HG02970 (cell line): Measurements from ENCODE around the gene RFT1.

Experiments used
- ATAC-seq: cut with Tn5 transposase; IDR thresholded peaks from one replicate; pipeline ENCODE4 v1.9.1; 2021; ENCODE audit warnings: mild to moderate bottlenecking, moderate library complexity, moderate number of reproducible peaks; ENCODE audit not compliant: unreplicated experiment, low FRiP score

RFT1 gene

DNA sequence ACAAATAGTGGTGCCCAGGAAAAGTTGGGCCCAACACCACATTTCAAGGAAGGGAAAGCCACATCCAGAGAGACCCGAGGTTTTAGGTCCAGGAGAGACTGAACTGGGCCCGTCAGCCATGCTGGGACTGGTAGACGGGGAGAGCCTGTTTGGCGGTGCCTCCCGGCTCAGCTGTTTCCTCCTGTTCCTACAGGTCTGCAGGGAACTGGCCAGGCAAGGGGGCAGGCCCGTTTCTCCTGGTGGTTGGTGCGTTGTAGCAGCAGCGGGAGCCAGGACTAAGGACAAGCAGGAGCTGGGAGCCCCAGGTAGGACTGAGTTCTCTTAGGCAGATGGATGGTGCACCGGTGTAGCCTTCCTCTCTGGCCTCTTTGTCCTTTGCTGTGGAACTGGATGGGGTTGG lies 34.7 kb upstream of the RFT1 start:
- ATAC-seq: no peak

DNA sequence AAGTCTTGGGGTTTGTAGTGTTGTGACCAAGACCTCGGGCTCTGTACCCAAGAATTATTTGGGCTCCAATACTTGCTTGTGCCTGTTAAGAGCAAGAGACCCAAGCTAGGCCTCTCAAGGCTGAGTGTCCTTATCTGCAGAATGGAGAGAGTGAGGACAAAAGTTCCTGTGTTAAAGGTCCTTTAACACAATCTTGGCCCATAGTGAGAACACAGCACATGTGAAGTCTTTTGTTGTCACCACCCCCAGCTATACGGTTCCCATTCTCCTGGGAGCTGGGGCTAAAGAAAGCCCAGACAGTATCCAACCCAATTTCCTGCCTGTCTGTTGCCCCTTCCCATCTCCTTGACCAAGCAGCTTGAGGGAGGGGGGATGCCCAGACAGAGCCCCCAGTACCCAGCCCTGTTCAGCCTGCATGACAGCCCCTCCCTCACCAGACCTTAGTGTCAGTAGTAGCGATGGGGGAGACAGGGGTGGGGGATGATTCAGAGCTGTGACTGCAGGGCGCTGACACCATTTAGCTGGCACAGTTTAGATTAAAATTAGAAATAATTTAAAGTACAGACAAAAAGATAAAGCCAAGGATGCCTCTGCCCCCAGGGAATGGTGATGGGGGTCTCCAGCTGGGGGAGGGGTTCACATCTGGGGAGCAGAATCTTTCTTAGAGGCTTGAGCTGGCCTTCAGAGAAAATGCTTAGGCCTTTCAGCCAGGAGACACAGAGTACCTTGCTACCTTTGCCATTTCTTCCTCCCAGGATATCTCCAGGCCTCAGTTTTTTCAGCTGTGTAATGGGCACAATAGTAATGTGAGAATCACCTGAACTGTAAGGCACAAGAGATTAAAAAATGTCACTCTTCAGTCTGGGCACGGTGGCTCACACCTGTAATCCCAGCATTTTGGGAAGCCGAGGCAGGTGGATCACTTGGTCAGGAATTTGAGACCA lies 33.5 kb upstream of the RFT1 start:
- no peak for ATAC-seq

DNA sequence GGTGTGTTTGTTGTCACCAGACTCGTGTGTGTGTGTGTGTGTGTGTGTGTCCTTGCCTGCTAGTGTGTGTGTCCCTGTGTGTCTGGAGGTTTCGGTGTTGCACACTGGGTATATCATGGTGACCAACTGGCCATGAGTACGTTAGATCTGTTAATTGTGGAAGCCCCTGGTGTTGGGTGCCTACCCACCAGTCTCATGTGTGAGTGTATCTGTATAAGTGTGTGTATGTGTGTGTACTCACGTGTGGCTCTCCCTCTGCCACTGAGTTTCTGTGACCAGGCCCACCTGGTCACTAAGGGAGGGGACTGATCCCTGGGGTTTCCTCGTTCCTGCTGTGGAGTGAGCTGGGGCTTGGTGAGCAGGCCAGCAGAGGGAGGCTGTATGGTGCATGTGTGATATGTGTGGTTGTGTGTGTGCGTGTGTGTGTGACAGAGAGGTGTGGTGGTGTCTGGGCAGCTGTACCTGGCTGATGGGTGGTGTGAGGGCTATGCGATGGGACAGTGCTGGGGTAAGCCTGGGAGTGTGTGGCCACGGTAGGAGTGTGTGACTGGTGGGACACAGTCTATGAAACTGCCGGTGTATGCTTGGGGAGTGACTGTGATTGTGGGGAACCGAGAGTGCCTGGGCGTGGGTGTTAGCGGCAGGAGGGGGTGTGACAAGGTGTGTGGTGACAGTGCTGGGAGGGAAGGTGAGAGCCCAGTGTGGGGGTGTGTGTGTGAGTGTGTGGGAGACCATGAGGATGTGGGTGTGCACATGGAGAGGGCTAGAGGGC lies 32.6 kb upstream of the RFT1 start:
- no peak for ATAC-seq

DNA sequence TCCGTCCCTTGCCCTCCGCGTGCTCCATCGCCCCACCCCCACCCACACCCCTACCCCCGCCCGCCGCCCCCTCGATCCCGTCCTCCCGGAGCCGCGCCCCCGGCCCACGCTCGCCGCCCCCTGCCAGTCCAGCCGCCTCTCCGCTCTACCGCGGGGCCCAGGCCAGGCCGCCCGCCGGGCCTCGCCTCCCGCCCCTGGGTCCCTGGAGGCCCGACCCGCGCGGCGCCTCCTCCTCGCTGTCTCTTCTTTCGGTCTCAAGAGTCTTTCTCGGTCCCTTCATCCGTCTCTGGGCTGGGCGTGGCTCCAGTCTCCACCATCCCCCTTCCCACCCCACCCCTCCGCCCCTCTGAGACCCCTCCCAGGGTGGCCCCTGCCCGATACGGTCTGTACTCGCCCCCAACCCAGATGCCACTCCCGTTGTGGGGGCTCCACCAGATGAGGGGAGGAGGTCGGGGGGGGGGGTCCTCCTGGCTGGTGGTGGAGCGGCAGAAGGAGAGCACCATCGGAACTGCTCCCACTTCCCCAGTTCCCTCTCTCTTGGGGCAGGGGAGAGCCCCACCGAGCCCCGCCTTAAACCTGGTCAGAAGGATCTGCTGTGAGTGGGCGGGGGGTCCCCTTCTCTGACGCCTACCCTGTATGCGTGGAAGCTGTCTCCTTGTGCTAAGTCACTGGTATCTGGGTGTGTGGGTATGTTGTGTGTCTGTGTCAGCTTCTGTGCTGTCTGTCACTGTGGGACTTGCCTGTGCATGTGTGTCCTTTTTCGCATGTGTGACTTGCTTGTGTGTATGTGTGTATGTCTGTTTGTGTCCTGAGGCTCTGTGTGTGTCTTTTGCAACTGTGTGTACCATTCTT lies 31.8 kb upstream of the RFT1 start:
- ATAC-seq: no peak

DNA sequence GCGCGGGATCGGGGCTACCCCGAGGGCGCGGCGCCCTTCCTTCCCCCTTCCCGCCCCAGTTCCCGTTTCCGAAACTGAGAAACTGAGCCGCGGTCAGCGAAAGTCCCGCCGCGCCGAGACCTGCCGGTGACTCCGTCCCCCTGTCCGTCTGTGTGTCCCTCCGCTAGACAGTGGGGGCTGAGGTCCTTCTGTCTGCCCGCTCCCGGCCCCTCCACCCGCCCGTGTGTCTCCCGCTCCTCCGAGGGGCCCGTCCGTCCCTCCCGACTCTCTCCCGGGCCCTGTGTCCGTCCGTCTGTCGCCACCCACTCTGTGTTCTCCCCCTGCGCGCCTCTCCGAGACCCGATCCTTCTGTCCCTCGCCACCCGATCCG lies 31.2 kb upstream of the RFT1 start:
- peak; percentile 10 for ATAC-seq

DNA sequence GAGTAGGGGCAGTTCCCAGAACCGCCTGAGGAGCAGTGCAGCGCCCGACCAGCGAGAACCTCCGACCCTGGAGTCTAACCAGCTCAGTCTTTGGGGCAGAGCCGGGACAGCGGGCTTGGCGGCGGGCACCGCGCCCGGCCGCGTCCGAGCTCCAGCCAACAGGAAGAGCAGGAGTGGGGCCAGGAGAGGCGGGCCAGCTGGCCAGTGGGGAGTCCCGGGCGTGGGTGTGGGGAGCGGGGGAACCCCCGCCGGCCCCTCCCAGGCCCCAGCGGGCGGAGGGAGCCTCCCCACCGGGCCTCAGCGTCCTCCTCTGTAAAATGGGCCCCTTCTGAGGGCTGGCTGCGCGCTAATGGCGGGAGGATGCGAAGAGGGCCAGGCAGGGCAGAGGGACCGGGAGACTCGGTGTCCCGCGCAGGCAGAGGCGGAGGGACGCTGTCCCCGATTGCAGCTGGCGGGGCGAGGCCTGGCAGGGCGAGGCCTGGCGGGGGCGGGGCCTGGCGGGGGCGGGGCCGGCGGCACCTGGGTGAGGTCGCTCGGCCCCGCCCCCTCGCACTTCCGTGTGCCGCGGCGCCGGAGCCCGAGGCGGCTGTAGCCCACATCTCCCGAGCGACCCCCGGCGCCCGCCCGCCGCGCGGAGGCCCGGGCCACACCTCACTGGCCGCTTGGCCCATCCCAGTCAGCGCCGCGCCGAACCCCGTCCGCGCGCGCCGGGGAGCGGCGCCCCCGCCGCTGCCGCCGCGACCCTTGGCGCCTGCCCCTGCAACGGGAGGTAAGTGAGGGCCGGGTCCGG lies 30.6 kb upstream of the RFT1 start, which contains the start of gene PRKCD:
TSS of gene PRKCD (plus strand) at position 550 of the 790 bp plus-strand sequence. CDS start 17,214 bp downstream, outside the sequence.
- peak; percentile 51 for ATAC-seq

DNA sequence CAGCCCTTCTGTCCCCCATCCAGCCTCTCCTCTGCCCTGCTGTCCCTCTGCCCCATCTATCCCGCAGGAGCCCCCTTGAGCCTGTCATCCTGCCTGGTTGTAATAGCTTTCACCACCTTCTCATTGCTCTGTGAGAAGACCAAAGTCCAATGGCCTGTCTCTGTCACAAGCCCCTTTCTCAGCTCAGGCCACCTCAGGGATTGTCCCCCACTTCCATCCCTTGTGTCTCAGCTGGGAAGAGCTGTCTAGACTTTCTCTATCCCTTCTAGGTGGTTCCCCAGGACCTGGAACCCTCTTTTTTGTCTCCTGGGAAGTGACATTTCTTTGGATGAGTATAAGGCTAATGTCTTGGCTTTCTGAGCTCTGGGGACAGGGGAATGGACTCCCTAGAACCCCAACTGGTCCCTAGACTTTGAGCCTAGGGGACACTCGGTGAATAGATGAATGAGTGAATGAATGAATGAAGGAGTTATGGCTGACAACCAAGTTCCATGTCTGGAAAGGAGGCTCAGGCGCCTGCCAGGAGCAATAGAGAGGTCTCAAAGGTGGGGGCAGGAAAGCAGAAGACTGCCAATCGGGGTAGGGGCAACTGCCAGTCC lies 29.9 kb upstream of the RFT1 start:
- ATAC-seq: no peak

DNA sequence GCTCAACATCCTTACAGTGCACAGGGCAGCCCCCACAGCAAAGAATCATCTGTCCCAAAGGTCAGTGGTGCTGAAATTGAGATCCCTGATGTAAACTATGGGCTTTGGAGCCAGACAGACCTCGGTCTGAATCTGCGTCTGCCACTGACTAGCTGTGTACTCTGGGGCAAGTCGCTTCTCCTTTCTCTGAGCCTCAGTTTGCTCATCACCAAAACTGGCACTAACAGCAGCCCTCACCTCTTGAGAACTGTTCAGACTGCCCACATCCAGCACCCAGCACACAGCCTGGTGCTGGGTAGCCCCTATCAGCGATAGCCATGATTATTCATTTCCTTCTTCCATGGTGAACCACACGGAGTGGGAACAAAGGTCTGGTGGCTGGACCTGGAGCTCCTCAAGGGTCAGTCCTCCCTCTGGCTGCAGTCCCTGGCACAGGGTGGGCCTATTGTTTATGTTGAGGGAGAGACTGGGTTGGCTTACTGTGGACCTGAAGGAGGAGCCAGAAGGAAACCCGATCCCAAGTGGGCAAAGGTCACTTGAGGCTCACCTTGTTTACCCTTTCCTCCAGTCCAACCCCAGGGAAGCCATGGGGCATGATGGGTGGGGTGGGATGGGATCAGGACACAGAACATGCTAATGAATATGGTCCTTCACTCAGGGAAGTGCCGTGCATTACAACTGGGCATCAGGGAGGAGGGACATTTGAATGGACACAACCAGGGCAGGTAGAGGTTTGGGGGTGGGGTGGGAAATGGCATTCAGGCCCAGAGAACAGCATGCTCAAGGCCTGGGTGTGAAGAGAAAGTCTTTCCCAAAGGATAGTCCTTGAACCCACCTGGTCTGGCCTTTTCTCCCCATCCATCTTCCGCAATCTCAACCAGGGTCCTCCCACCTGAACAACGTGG lies 29.2 kb upstream of the RFT1 start:
- ATAC-seq: no peak

DNA sequence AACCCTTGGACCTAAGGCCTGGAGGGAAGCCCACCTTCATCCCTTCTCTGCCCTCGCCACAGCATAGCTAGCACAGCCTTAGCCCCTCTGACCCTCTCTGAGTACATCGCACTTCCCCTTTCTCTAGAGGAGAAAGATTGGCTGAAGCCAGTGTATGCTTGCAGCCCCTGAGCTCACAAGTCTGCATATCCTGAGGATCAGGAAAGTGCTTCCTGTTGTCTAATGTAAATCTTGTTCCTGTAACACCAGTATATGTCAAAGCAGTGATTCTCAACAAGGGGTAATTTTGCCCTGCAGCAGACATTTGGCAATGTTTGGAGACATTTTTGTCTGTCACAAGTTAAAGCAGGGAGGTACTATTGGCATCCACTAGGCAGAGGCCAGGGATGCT lies 28.5 kb upstream of the RFT1 start:
- ATAC-seq: no peak

DNA sequence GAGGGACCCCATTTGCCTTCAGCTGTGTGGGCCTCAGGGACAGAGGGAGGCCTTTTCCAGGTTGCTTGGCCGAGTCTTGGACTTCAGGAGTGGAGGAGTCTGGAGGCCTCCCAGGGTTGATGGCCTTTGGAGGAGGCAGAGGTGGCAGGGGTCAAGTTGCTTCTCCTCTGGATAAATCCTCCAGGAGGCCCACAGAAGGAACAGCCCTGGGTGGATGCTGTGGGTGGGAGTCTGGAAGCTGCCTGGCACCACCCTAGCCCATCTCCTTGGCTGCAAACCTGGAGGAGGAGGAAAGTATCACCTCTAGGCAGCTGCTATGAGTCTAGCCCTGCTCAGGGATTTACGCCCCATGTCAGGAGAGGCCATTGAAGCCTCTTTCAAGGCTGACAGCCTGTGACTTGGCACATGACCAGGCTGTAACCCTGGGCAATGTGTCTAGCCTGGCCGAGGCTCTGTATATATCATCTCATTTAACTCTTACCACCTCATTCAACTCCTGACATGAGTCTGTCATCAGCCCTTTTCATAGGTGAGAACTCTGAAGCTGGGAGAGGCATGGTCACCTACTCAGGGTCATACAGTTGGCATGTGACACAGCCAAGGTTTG lies 27.8 kb upstream of the RFT1 start:
- ATAC-seq: no peak

DNA sequence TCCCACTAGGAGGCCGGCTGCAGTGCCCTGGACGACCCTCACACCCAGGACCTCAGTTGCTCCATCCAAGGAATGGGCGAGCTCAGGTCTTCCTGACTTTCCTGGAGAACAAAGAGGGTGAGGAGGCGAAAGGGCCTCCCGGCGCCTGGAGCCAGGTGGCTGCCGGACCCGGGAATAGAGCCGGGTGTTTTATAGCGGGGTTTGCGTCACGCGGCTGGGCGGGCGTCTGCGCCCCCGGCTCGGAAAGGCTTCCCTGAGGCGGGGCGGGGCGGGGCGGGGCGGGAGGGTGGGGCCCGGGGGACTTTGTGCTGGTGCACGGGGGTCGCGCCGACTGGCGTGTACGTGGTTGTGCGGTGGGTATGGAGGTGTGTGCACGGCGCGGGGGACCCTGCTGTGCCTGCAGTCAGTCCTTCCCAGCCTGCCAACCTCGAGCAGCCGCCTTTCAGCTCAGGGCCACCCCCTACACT lies 26.2 kb upstream of the RFT1 start:
- no peak for ATAC-seq

DNA sequence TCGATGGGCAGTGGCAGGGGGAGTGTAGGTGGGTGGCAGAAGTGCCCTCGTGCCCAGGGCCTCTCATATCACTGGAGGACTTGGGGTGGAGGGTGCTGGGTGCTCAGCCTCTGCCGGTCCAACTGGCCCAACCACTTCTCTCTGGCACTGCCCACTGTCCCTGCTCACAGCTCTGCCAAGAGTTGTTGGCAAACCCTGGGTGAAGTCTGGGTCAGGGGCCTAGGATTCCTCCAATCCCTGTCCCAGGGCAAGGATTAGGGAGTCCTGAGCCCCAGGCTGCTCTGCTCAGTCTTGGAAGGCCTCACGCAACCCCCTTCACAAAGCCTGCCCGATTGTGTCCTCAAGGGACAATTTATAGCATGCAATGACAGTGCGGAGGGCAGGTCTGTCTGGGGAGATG lies 25.5 kb upstream of the RFT1 start:
- ATAC-seq: no peak

DNA sequence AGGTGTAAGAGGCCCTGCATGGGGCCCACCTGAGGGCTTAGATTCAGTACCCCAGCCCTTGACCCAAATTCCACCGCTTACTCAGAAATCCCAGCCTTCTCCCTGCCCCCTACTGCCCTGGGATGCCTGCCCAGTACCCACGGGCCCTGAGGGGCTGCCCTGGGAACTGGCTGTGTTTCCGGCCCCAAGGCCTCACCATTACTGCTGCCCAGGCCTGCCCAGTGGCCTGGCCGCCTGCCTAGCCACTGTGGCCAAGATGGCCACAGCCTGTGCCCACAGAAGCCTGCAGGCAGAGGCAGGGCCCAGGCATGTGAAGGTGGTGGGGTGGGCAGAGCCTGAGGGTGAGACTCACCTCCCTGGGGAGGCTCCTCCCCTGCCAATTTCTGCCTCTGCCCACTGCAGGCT lies 24.6 kb upstream of the RFT1 start:
- ATAC-seq: no peak

DNA sequence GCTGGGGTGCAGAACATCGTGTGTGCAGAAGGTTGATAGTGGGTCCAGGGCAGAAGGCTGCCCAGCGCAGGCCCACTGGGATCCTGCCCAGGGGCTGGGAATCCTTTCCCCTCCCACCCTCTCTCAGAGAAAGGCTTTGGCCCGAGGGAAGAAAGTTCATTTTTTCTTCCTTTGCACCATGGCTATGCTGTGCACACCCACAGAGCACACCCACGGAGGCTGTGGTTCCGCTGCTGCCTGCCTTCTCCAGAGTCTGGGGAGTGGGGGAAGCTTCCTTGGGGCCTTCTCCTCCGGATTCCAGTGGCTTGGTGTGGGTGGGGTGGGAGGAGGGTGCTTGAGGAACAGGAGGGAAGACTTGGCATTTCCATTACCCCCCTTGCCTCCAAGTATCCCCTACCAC lies 23.7 kb upstream of the RFT1 start:
- no peak for ATAC-seq

DNA sequence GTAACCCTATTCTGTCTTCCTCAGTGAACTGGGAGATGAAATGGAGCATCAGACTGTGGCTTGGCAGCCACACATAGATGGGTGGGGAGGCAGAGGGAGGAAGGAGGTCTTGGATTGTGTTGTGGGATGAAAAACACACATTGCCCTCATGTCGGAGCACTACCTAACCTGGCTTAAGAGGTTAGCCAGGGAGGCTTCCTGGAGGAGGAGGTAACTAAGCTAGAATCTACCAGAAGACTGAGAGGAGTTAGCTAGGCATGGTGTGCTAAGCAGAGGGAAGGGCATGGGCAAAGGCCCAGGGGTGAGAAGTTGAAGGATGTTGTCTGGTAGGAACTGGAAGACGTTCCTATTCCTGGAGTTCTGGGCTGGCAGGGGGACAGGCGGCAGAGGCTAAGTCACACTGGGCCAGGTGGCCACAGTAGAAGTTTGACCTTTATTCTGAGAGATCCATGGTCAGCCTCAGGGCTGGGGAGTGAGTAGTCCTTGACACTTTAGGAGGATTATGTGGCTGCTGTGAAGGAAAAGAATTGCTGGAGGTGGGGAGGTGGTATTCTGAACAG lies 23.1 kb upstream of the RFT1 start:
- no peak for ATAC-seq

DNA sequence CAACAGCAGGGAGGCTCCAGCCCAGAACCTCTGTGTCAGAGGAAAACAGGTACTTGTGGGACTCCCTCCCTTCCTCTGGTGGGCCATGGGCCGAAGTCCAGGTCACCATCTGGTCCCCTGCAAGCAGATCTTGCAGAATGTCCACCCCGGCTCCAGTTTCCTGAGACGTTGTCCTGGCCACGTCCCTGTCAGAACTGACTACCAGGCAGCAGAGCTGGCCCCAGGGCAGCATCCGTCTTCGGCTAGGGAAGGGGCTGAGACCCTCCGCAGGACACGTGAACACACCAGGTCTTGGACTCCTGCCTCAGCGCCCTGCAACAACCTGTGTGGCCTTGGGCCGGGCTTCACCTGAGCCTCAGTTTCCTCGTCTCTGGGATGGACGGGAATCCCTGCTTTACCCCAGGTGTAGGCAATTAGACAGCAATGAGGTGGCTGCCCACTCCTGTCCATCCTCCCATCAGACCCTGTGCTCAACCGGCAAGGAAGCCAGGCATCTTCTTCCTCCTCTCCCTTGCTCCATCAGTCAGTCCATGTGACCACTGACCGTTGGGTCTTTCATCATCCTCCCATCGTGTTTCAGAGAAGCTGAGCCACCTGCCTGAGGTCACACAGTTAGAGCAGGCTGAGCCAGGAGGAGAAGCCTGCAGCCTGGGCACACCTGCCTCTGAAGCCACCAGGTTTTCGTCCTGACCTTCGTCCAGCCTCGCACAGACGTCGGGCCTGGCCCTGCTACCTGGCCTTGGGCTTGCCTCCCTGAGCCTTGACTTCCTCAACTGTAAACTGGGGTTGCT lies 21.8 kb upstream of the RFT1 start:
- no peak for ATAC-seq

DNA sequence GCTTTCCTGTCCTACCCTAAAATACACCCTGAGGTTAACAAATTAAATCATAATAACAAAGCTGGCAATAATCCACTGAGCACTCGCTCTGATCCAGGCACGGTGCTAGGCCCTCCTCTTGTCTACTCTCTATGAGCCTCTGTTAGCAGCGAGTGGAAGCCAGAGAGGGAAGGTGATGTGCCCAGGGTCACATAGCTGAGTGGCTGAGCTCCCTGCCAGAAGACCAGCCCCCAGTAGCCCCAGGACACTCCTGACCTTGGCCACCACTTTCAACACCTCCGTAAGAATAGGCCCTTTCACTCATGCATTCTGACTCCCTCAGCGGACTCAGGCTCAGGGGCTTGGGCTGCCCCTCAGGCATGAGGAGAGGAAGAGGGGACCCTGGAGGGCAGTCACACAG lies 21.2 kb upstream of the RFT1 start:
- no peak for ATAC-seq
